ENCODE data around the gene TF. TPM values are rescaled to one million over a fixed set of nuclear protein-coding genes. Genes with fewer than 3 reads are reported as not detected.

TF gene
- total and polyA plus RNA-seq, 3 experiments from 2014 or later = 0.02 to 0.26 TPM; not detected in 1

- Mint-ChIP-seq H3K27ac (peak overlapping the region in 3 of 8 donors; percentile 10 to 77 (median 38)), H3K4me3 (no peak overlapping the region), H3K9me3 (no peaks in the 10 kb centered on the region), H3K4me1 (no peaks in the 10 kb centered on the region), H3K36me3 (peaks cover 6 to 41% (median 24%) of the 10 kb centered on the region in 3 donors), H3K27me3 (peaks cover 0 to 1% of the 10 kb centered on the region in 2 donors)
- ChIA-PET CTCF (no interaction called here), POLR2A (no interaction called here)
- H3K36me3 ChIP-seq (ENCODE audit: insufficient read depth, low read length) = peaks cover 14% of the 10 kb centered on the region
- H3K27ac ChIP-seq (ENCODE audit: low read depth, low read length) = no peak overlapping the region
- H3K4me3 ChIP-seq (ENCODE audit: low read length) = no peak overlapping the region
- no peaks in the 10 kb centered on the region for H3K4me1 ChIP-seq (ENCODE audit: insufficient read depth, low read length)
- no peak for DNase-seq
- no peaks in the 10 kb centered on the region for H3K9me3 ChIP-seq (ENCODE audit: low read length)
- H3K27me3 ChIP-seq (ENCODE audit: insufficient read depth, low read length, poor library complexity, severe bottlenecking) = no peaks in the 10 kb centered on the region
Measured at GRCh38 chr3:133827684-133828083, 81.5 kb downstream of the TF start.

- CTCF ChIA-PET = interaction anchor here (1.0 kb wide), 1 partner anchor 8 kb away, joined by 3 read pairs; no protein-coding TSS in a partner anchor
- Histone ChIP-seq H3K4me3 (ENCODE audit: low read length) (no peak overlapping the region), H3K27ac (ENCODE audit: low read depth, low read length) (no peak overlapping the region), H3K9me3 (ENCODE audit: low read length) (no peaks in the 10 kb centered on the region), H3K27me3 (ENCODE audit: insufficient read depth, low read length, poor library complexity, severe bottlenecking) (no peaks in the 10 kb centered on the region), H3K36me3 (ENCODE audit: insufficient read depth, low read length) (peaks cover 8% of the 10 kb centered on the region), H3K4me1 (ENCODE audit: insufficient read depth, low read length) (no peaks in the 10 kb centered on the region)
- H3K27me3 Mint-ChIP-seq = peaks cover 1 to 3% of the 10 kb centered on the region in 2 donors
- H3K4me3 Mint-ChIP-seq = no peak overlapping the region
- H3K4me1 Mint-ChIP-seq = no peaks in the 10 kb centered on the region
- DNase-seq = no peak
- H3K9me3 Mint-ChIP-seq = no peaks in the 10 kb centered on the region
- peaks cover 5 to 30% (median 19%) of the 10 kb centered on the region in 3 donors for H3K36me3 Mint-ChIP-seq
- POLR2A ChIA-PET = no interaction called here
- H3K27ac Mint-ChIP-seq = no peak overlapping the region
Measured at GRCh38 chr3:133828576-133829309, 82.5 kb downstream of the TF start.

DNA sequence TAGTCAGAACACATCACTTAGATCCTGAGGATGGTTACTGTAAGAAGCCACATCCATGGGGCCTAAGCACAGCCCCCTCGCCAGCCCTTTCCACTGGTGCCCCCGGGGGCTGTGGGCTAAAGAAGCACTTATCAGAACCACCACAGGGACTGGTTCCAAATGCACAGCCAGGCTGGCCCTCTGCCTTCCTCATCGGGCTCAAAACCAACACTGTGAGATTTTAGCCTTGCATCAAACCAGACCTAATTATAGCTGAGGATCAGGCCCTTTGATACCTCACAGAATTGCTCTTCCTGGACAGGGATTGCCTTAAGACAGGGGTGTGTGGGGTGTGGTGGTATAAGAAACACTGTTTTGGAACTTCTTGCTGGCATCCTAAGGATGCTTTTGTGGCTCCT is 83.1 kb downstream of the TF start:
- H3K4me1 Mint-ChIP-seq = no peaks in the 10 kb centered on the region
- no peak overlapping the region for H3K4me3 Mint-ChIP-seq
- POLR2A ChIA-PET = no interaction called here
- no peaks in the 10 kb centered on the region for H3K4me1 ChIP-seq (ENCODE audit: insufficient read depth, low read length)
- H3K27me3 Mint-ChIP-seq = peaks cover 1 to 3% of the 10 kb centered on the region in 2 donors
- H3K36me3 ChIP-seq (ENCODE audit: insufficient read depth, low read length) = peaks cover 3% of the 10 kb centered on the region
- no peak overlapping the region for H3K27ac ChIP-seq (ENCODE audit: low read depth, low read length)
- no peak for DNase-seq
- H3K36me3 Mint-ChIP-seq = peaks cover 0 to 25% (median 13%) of the 10 kb centered on the region in 3 donors
- no peak overlapping the region for H3K4me3 ChIP-seq (ENCODE audit: low read length)
- peak overlapping the region in 3 of 8 donors; percentile 5 to 72 (median 39) for H3K27ac Mint-ChIP-seq
- CTCF ChIA-PET = no interaction called here
- H3K27me3 ChIP-seq (ENCODE audit: insufficient read depth, low read length, poor library complexity, severe bottlenecking) = no peaks in the 10 kb centered on the region
- no peaks in the 10 kb centered on the region for H3K9me3 Mint-ChIP-seq
- no peaks in the 10 kb centered on the region for H3K9me3 ChIP-seq (ENCODE audit: low read length)

GRCh38 chr3:133830071-133830470 is 83.9 kb downstream of the TF start:
- Mint-ChIP-seq H3K36me3 (peaks cover 0 to 18% (median 9%) of the 10 kb centered on the region in 3 donors), H3K9me3 (no peaks in the 10 kb centered on the region), H3K27me3 (peaks cover 1 to 3% of the 10 kb centered on the region in 2 donors), H3K4me3 (no peak overlapping the region), H3K27ac (no peak overlapping the region), H3K4me1 (no peaks in the 10 kb centered on the region)
- DNase-seq = no peak
- ChIA-PET CTCF (no interaction called here), POLR2A (no interaction called here)
- H3K4me1 ChIP-seq (ENCODE audit: insufficient read depth, low read length) = no peaks in the 10 kb centered on the region
- H3K36me3 ChIP-seq (ENCODE audit: insufficient read depth, low read length) = no peaks in the 10 kb centered on the region
- H3K4me3 ChIP-seq (ENCODE audit: low read length) = no peak overlapping the region
- H3K9me3 ChIP-seq (ENCODE audit: low read length) = no peaks in the 10 kb centered on the region
- no peak overlapping the region for H3K27ac ChIP-seq (ENCODE audit: low read depth, low read length)
- H3K27me3 ChIP-seq (ENCODE audit: insufficient read depth, low read length, poor library complexity, severe bottlenecking) = no peaks in the 10 kb centered on the region

GRCh38 chr3:133831966-133832801 is 86.0 kb downstream of the TF start:
- Mint-ChIP-seq H3K27me3 (peaks cover 3 to 4% of the 10 kb centered on the region in 2 donors), H3K27ac (no peak overlapping the region), H3K36me3 (no peaks in the 10 kb centered on the region), H3K9me3 (no peaks in the 10 kb centered on the region), H3K4me1 (no peaks in the 10 kb centered on the region), H3K4me3 (no peak overlapping the region)
- POLR2A ChIA-PET = no interaction called here
- Histone ChIP-seq H3K27ac (ENCODE audit: low read depth, low read length) (no peak overlapping the region), H3K4me3 (ENCODE audit: low read length) (no peak overlapping the region), H3K4me1 (ENCODE audit: insufficient read depth, low read length) (no peaks in the 10 kb centered on the region), H3K27me3 (ENCODE audit: insufficient read depth, low read length, poor library complexity, severe bottlenecking) (no peaks in the 10 kb centered on the region), H3K9me3 (ENCODE audit: low read length) (no peaks in the 10 kb centered on the region), H3K36me3 (ENCODE audit: insufficient read depth, low read length) (no peaks in the 10 kb centered on the region)
- CTCF ChIA-PET = no interaction called here
- no peak for DNase-seq

DNA sequence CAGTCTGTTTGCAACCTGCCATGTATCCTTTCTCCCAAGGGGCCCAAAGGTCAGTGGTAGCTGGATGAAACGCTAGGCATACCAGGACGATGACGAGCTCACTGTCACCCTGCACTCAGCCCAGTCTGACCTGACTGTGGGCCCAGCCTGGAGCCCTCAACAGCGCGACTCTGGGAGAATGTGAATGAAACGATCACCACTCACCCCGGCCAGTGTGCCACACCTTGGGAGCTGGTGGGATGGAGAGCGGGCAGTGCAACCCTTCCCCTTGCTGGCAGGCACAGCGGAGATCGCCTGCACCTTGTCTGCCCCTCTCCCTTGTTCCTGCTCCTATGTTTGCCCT is 86.6 kb downstream of the TF start:
- H3K4me1 ChIP-seq (ENCODE audit: insufficient read depth, low read length) = no peaks in the 10 kb centered on the region
- H3K27ac Mint-ChIP-seq = no peak overlapping the region
- no peak overlapping the region for H3K4me3 Mint-ChIP-seq
- ChIA-PET POLR2A (no interaction called here), CTCF (no interaction called here)
- H3K36me3 ChIP-seq (ENCODE audit: insufficient read depth, low read length) = no peaks in the 10 kb centered on the region
- no peaks in the 10 kb centered on the region for H3K4me1 Mint-ChIP-seq
- peaks cover 3 to 4% of the 10 kb centered on the region in 2 donors for H3K27me3 Mint-ChIP-seq
- H3K9me3 ChIP-seq (ENCODE audit: low read length) = no peaks in the 10 kb centered on the region
- H3K4me3 ChIP-seq (ENCODE audit: low read length) = no peak overlapping the region
- H3K27ac ChIP-seq (ENCODE audit: low read depth, low read length) = no peak overlapping the region
- H3K9me3 Mint-ChIP-seq = no peaks in the 10 kb centered on the region
- H3K27me3 ChIP-seq (ENCODE audit: insufficient read depth, low read length, poor library complexity, severe bottlenecking) = no peaks in the 10 kb centered on the region
- H3K36me3 Mint-ChIP-seq = no peaks in the 10 kb centered on the region
- no peak for DNase-seq

DNA sequence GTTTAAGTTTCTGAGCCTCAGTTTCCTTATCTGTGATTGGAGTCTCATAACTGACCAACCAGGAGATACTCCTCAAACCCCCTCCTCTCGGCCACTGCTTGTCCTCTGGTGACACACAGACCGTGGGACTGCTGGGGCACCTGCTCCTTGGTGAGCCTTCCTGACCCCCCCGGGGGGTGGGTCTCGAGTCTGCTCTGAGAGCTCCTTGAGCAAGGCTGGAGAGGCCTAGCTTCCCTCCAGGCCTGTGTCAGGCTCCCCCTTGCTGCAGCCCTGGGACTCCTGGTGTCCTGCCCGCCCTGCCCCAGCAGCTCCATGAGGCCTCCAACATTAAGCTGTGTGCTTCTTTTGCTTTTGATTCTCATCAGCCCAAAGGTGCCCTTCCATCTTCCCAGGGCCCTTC is 87.1 kb downstream of the TF start:
- no peaks in the 10 kb centered on the region for H3K9me3 ChIP-seq (ENCODE audit: low read length)
- no peak overlapping the region for H3K4me3 ChIP-seq (ENCODE audit: low read length)
- H3K36me3 ChIP-seq (ENCODE audit: insufficient read depth, low read length) = no peaks in the 10 kb centered on the region
- no peaks in the 10 kb centered on the region for H3K4me1 ChIP-seq (ENCODE audit: insufficient read depth, low read length)
- no peaks in the 10 kb centered on the region for H3K27me3 ChIP-seq (ENCODE audit: insufficient read depth, low read length, poor library complexity, severe bottlenecking)
- H3K27ac ChIP-seq (ENCODE audit: low read depth, low read length) = no peak overlapping the region
- no peak for DNase-seq
- H3K36me3 Mint-ChIP-seq = no peaks in the 10 kb centered on the region
- ChIA-PET CTCF (no interaction called here), POLR2A (no interaction called here)
- H3K27me3 Mint-ChIP-seq = peaks cover 3 to 6% of the 10 kb centered on the region in 2 donors
- no peaks in the 10 kb centered on the region for H3K9me3 Mint-ChIP-seq
- H3K4me3 Mint-ChIP-seq = no peak overlapping the region
- no peaks in the 10 kb centered on the region for H3K4me1 Mint-ChIP-seq
- H3K27ac Mint-ChIP-seq = no peak overlapping the region

DNA sequence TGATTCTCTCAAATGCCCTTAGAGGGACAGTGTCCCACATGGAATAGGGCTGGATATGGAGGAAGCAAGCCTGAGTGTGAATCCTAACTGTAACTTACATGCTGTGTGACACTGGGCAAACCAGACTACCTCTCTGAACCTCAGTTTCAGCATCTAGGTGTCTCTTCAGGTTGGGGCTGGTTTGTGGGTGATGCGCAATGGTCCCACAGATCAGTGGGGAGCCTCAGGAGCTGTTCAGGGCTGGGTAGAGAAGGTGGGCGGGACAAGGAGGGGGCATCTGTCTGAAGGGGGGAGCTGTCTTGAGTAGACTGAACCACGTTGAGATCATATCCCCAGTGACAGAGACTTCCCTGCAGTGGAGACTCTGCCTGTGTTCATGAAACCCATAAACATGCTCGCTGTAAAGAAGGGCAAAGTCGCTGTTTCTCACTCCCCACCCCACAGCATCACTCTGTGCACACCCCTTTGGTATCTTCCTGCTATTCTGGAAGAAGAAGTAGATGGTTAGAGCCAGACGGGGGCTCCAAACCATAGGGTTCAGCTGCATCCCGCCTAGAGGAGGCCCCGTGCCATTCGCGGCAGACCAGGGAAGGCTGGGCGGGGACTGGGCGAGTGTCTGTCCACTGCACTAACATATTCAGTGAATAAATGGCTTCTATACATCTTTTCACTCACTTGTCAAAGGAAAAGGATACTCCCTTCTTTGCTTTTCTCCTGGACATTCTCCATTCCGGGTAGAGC is 87.9 kb downstream of the TF start:
- peak overlapping the region in 1 of 8 donors; percentile 46 for H3K27ac Mint-ChIP-seq
- H3K4me1 ChIP-seq (ENCODE audit: insufficient read depth, low read length) = no peaks in the 10 kb centered on the region
- ChIA-PET CTCF (no interaction called here), POLR2A (no interaction called here)
- peaks cover 3 to 6% of the 10 kb centered on the region in 2 donors for H3K27me3 Mint-ChIP-seq
- no peaks in the 10 kb centered on the region for H3K9me3 Mint-ChIP-seq
- no peaks in the 10 kb centered on the region for H3K36me3 ChIP-seq (ENCODE audit: insufficient read depth, low read length)
- H3K27me3 ChIP-seq (ENCODE audit: insufficient read depth, low read length, poor library complexity, severe bottlenecking) = no peaks in the 10 kb centered on the region
- no peaks in the 10 kb centered on the region for H3K9me3 ChIP-seq (ENCODE audit: low read length)
- H3K4me3 Mint-ChIP-seq = no peak overlapping the region
- H3K27ac ChIP-seq (ENCODE audit: low read depth, low read length) = no peak overlapping the region
- no peaks in the 10 kb centered on the region for H3K36me3 Mint-ChIP-seq
- no peak overlapping the region for H3K4me3 ChIP-seq (ENCODE audit: low read length)
- no peaks in the 10 kb centered on the region for H3K4me1 Mint-ChIP-seq
- DNase-seq = no peak
